OCI-LY3 (cell line): ENCODE data around the gene KCNK18.

Experiments used
- H2AFZ ChIP-seq: fragments of 200-600, 300-600 bp; shearing (Covaris generic); 2 replicates; pipeline ENCODE4 v1.6.0; 2014; ENCODE audit warnings: antibody characterized with exemption, low read depth, low read length
- H3K27ac ChIP-seq: fragments of 200-600, 300-600 bp; sonication (generic); 2 replicates; pipeline ENCODE4 v1.5.1; 2014; ENCODE audit warnings: mild to moderate bottlenecking, low read length, moderate library complexity, mixed read lengths
- H3K27me3 ChIP-seq: fragments of 200-600, 300-600 bp; sonication (generic); 2 replicates; pipeline ENCODE4 v1.6.1; 2014; ENCODE audit warnings: low read depth, low read length, mixed read lengths
- H3K36me3 ChIP-seq: fragments of 200-600, 300-600 bp; sonication (generic); replicated peaks from 2 replicates; pipeline ENCODE3; 2014; ENCODE audit warnings: low read depth, low read length, mixed read lengths
- H3K4me1 ChIP-seq: fragments of 300-600, 200-600 bp; sonication (generic); 2 replicates; pipeline ENCODE4 v1.6.1; 2014; ENCODE audit warnings: low read length, mixed read lengths
- H3K4me2 ChIP-seq: fragments of 200-600, 300-600 bp; sonication (generic); 2 replicates; pipeline ENCODE4 v1.6.1; 2014; ENCODE audit warnings: low read length, mixed read lengths
- H3K4me3 ChIP-seq: fragments of 300-600, 200-600 bp; sonication (generic); 2 replicates; pipeline ENCODE4 v1.5.1; 2014; ENCODE audit warnings: antibody characterized with exemption, mild to moderate bottlenecking, low read length, moderate library complexity
- H3K79me2 ChIP-seq: fragments of 300-600, 200-600 bp; shearing (Covaris generic); 2 replicates; pipeline ENCODE4 v1.6.1; 2014; ENCODE audit warnings: mild to moderate bottlenecking, low read length, mixed read lengths
- H3K9ac ChIP-seq: fragments of 300-600, 200-600 bp; shearing (Covaris generic); 2 replicates; pipeline ENCODE4 v1.6.0; 2014; ENCODE audit warnings: mild to moderate bottlenecking, low read length, moderate library complexity
- H3K9me3 ChIP-seq: fragments of 200-600, 300-600 bp; shearing (Covaris generic); 2 replicates; pipeline ENCODE4 v1.6.1; 2014; ENCODE audit warnings: low read length, mixed read lengths; ENCODE audit not compliant: insufficient read depth
- H4K20me1 ChIP-seq: fragments of 200-600, 300-600 bp; sonication (generic); 2 replicates; pipeline ENCODE4 v1.6.1; 2016; ENCODE audit warnings: low read length, mixed read lengths; ENCODE audit not compliant: insufficient read depth
- EZH2phosphoT487 ChIP-seq: fragments of 200-600 bp; shearing (Covaris generic); IDR thresholded peaks from 2 replicates; pipeline ENCODE4 v1.6.1; 2018; ENCODE audit warnings: antibody characterized with exemption, mixed run types, low read depth
- TF ChIP-seq, protein P1 (sequence below): fragments of 200-600, 300-600 bp; sonication (generic); IDR thresholded peaks from 2 replicates; pipeline ENCODE4 v1.5.1; 2014; ENCODE audit warnings: antibody characterized with exemption, low read length, low read depth

Gene KCNK18

DNA sequence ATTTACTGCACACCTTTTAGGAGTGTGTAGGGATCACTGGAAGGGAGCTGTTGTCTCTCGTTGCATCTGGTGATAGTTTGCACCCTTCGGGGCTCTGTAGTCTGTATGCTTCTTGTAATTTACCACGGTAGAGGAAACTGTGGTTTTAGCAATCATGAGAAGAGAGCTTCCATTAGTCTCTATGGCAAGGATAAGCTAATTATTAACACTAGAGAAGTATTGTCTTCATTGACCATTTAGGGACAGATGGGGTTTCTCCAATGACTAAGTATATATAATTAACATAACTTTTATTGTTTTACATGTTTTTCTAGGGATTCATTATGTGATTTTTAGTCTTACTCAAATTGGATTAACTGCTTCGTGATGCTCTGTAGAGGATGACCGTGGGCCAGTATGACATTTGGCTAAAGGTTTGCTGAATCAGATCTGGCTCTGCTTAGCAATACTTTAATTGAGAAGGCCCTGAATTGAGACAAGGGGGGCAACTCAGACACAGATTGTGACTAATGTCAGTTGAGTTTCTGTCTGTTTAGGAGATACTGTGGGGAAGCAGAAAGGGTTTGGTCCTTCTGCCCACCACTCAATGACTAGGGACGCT, 52.3 kb downstream of the KCNK18 start:
- Histone ChIP-seq H4K20me1 (no peaks in the 10 kb centered on the region), H2AFZ (no peak overlapping the region), H3K4me1 (no peaks in the 10 kb centered on the region), H3K4me3 (no peak overlapping the region), H3K27me3 (peaks cover 8% of the 10 kb centered on the region; the same call in 1 of the 2 replicates), H3K79me2 (no peaks in the 10 kb centered on the region), H3K9ac (no peak overlapping the region), H3K27ac (no peak overlapping the region), H3K36me3 (no peaks in the 10 kb centered on the region), H3K4me2 (no peak overlapping the region), H3K9me3 (no peaks in the 10 kb centered on the region)
- TF ChIP-seq, protein P1, sequence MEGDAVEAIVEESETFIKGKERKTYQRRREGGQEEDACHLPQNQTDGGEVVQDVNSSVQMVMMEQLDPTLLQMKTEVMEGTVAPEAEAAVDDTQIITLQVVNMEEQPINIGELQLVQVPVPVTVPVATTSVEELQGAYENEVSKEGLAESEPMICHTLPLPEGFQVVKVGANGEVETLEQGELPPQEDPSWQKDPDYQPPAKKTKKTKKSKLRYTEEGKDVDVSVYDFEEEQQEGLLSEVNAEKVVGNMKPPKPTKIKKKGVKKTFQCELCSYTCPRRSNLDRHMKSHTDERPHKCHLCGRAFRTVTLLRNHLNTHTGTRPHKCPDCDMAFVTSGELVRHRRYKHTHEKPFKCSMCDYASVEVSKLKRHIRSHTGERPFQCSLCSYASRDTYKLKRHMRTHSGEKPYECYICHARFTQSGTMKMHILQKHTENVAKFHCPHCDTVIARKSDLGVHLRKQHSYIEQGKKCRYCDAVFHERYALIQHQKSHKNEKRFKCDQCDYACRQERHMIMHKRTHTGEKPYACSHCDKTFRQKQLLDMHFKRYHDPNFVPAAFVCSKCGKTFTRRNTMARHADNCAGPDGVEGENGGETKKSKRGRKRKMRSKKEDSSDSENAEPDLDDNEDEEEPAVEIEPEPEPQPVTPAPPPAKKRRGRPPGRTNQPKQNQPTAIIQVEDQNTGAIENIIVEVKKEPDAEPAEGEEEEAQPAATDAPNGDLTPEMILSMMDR, result no peak
- no peak for TF ChIP-seq EZH2phosphoT487

DNA sequence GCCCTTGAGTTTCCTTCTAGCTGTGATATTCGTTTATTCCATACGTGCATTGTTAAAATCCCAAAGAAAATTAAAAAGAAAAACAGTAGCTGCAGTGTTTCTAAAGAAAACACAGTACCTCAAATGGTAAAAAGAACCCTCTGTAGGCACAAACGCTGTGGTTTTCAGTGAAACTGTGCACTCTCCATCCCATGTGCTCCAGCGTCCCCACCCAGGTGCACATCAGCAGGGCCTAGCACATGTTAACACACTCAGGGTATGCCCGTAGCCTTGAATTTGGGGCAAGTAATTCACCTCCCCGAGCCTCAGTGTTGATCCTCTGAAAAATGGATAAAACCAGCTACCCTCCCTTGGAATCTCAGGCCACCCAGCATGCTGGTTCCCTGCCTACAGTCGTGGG, 53.1 kb downstream of the KCNK18 start:
- H3K36me3 ChIP-seq, result no peaks in the 10 kb centered on the region
- H3K4me1 ChIP-seq, result no peaks in the 10 kb centered on the region
- no peaks in the 10 kb centered on the region for H3K79me2 ChIP-seq
- H3K4me3 ChIP-seq, result no peak overlapping the region
- H3K9ac ChIP-seq, result no peak overlapping the region
- H3K9me3 ChIP-seq, result no peaks in the 10 kb centered on the region
- no peak for TF ChIP-seq EZH2phosphoT487
- TF ChIP-seq, protein P1, result no peak
- H3K4me2 ChIP-seq, result no peak overlapping the region
- no peaks in the 10 kb centered on the region for H4K20me1 ChIP-seq
- H2AFZ ChIP-seq, result no peak overlapping the region
- H3K27ac ChIP-seq, result no peak overlapping the region
- peaks cover 8% of the 10 kb centered on the region; the same call in 1 of the 2 replicates for H3K27me3 ChIP-seq

DNA sequence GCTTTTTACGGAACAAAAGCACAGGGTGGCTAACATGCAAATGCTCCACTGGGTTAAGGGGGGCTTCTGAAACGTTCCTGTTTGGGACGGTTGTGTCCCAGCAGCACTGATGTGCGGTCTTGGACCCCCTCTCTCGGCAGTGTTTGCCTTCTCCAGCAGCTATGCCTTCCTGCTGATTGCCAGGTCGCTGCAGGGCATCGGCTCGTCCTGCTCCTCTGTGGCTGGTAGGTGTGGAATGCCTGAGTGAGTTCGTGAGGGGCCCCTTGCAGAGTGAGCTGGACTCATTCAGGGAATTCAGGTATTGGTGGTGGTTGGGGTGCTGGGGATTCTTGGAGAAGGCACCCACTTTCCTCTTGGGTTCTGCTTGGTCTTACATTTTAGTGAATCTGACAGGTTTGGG, 56.6 kb downstream of the KCNK18 start:
- Histone ChIP-seq H3K27me3 (peaks cover 5% of the 10 kb centered on the region; the same call in 1 of the 2 replicates), H4K20me1 (no peaks in the 10 kb centered on the region), H3K36me3 (no peaks in the 10 kb centered on the region), H3K79me2 (no peaks in the 10 kb centered on the region), H3K9me3 (no peaks in the 10 kb centered on the region), H2AFZ (no peak overlapping the region), H3K9ac (no peak overlapping the region), H3K4me2 (no peak overlapping the region), H3K27ac (no peak overlapping the region), H3K4me3 (no peak overlapping the region), H3K4me1 (no peaks in the 10 kb centered on the region)
- TF ChIP-seq EZH2phosphoT487, result no peak
- TF ChIP-seq, protein P1, result no peak

DNA sequence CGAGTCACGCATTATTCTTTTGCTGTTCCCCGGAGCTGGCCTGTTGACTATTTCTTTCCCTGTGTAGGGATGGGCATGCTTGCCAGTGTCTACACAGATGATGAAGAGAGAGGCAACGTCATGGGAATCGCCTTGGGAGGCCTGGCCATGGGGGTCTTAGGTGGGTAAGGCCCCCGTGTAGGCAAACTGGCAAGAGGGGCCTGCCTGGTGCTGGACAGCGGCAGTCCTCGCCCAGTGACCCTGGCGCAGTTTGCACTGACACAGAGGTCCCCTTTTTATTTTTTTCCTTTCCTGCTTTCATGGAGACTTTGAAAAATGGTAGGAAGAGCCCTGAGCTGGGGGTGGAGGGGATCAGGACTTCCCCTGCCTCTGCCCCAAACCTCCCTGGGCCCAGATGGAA, 57.0 kb downstream of the KCNK18 start:
- H3K9ac ChIP-seq, result no peak overlapping the region
- H3K4me2 ChIP-seq, result no peak overlapping the region
- TF ChIP-seq EZH2phosphoT487, result no peak
- TF ChIP-seq, protein P1, result no peak
- H3K79me2 ChIP-seq, result no peaks in the 10 kb centered on the region
- no peaks in the 10 kb centered on the region for H3K9me3 ChIP-seq
- no peaks in the 10 kb centered on the region for H3K36me3 ChIP-seq
- H3K27ac ChIP-seq, result no peak overlapping the region
- H3K4me1 ChIP-seq, result no peaks in the 10 kb centered on the region
- no peaks in the 10 kb centered on the region for H4K20me1 ChIP-seq
- H3K4me3 ChIP-seq, result no peak overlapping the region
- no peak overlapping the region for H2AFZ ChIP-seq
- peaks cover under 1% of the 10 kb centered on the region; the same call in 1 of the 2 replicates for H3K27me3 ChIP-seq
